ENCODE results near the gene GPATCH2L. TPM values are rescaled to one million over a fixed set of nuclear protein-coding genes. Genes with fewer than 3 reads are reported as not detected.

GPATCH2L gene
- total and polyA plus RNA-seq, 2 experiments from 2014 or later = 13.6 to 35.1 TPM

- no peak overlapping the region for H2AFZ ChIP-seq
- no peak overlapping the region for H3K27ac ChIP-seq
- no peaks in the 10 kb centered on the region for H3K79me2 ChIP-seq (ENCODE audit: insufficient read depth)
- H3K9ac ChIP-seq = no peak overlapping the region
- TF ChIP-seq EZH2 (IDR thresholded peaks at IDR 0.05; ENCODE audit: insufficient read depth, poor library complexity, severe bottlenecking) (no peak), EZH2phosphoT487 (IDR thresholded peaks at IDR 0.05; ENCODE audit: insufficient read depth, low read depth) (no peak)
- H3K4me3 ChIP-seq = no peak overlapping the region
- no peaks in the 10 kb centered on the region for H4K20me1 ChIP-seq (ENCODE audit: insufficient read depth)
- H3K4me2 ChIP-seq (ENCODE audit: unreplicated experiment) = no peak overlapping the region
- H3K4me1 ChIP-seq (ENCODE audit: insufficient read depth) = peaks cover 10% of the 10 kb centered on the region
- in situ Hi-C loops (cut with MboI) = no loop called here
- WGBS, 2 experiments (ENCODE audit: low coverage in 1 of 2, low lambda C conversion rate in 2 of 2, missing lambda C conversion rate in 2 of 2) = 56 to 60% methylated on average over 21 to 22 of the region's 22 CpGs
- peaks cover 13% of the 10 kb centered on the region for H3F3A ChIP-seq (ENCODE audit: insufficient read depth)
- H3K9me3 ChIP-seq (ENCODE audit: low read depth) = no peaks in the 10 kb centered on the region
- no peaks in the 10 kb centered on the region for H3K9me2 ChIP-seq (ENCODE audit: insufficient read depth)
- H3K36me3 ChIP-seq (ENCODE audit: low read depth) = no peaks in the 10 kb centered on the region
- DNase-seq = no peak
- H3K27me3 ChIP-seq (replicated peaks; ENCODE audit: insufficient read depth) = peaks cover 3% of the 10 kb centered on the region; the same call in 1 of the 2 replicates
Observed at GRCh38 chr14:76112889-76113624, 38.7 kb upstream of the GPATCH2L start.

GRCh38 chr14:76113691-76114090 lies 38.0 kb upstream of the GPATCH2L start:
- no peaks in the 10 kb centered on the region for H3K9me2 ChIP-seq (ENCODE audit: insufficient read depth)
- peaks cover 7% of the 10 kb centered on the region for H3K4me1 ChIP-seq (ENCODE audit: insufficient read depth)
- H2AFZ ChIP-seq = no peak overlapping the region
- in situ Hi-C loops (cut with MboI) = no loop called here
- no peaks in the 10 kb centered on the region for H4K20me1 ChIP-seq (ENCODE audit: insufficient read depth)
- H3K27me3 ChIP-seq (replicated peaks; ENCODE audit: insufficient read depth) = peaks cover 3% of the 10 kb centered on the region; the same call in 1 of the 2 replicates
- peaks cover 6% of the 10 kb centered on the region for H3F3A ChIP-seq (ENCODE audit: insufficient read depth)
- no peak for TF ChIP-seq EZH2phosphoT487 (IDR thresholded peaks at IDR 0.05; ENCODE audit: insufficient read depth, low read depth)
- TF ChIP-seq EZH2 (IDR thresholded peaks at IDR 0.05; ENCODE audit: insufficient read depth, poor library complexity, severe bottlenecking) = no peak
- no peaks in the 10 kb centered on the region for H3K79me2 ChIP-seq (ENCODE audit: insufficient read depth)
- no peak overlapping the region for H3K9ac ChIP-seq
- H3K27ac ChIP-seq = no peak overlapping the region
- H3K36me3 ChIP-seq (ENCODE audit: low read depth) = no peaks in the 10 kb centered on the region
- no peak for DNase-seq
- no peak overlapping the region for H3K4me2 ChIP-seq (ENCODE audit: unreplicated experiment)
- H3K4me3 ChIP-seq = no peak overlapping the region
- H3K9me3 ChIP-seq (ENCODE audit: low read depth) = no peaks in the 10 kb centered on the region
- WGBS, 2 experiments (ENCODE audit: low coverage in 1 of 2, low lambda C conversion rate in 2 of 2, missing lambda C conversion rate in 2 of 2) = 29 to 32% methylated on average over 8 of the region's 8 CpGs

GRCh38 chr14:76115010-76115422 lies 36.7 kb upstream of the GPATCH2L start:
- WGBS, 2 experiments (ENCODE audit: low coverage in 1 of 2, low lambda C conversion rate in 2 of 2, missing lambda C conversion rate in 2 of 2) = 17 to 26% methylated on average over 2 of the region's 2 CpGs
- H2AFZ ChIP-seq = no peak overlapping the region
- in situ Hi-C loops (cut with MboI) = no loop called here

GRCh38 chr14:76117789-76118484 lies 33.8 kb upstream of the GPATCH2L start:
- H3K27ac ChIP-seq = no peak overlapping the region
- H3K9me3 ChIP-seq (ENCODE audit: low read depth) = no peaks in the 10 kb centered on the region
- H4K20me1 ChIP-seq (ENCODE audit: insufficient read depth) = no peaks in the 10 kb centered on the region
- in situ Hi-C loops (cut with MboI) = no loop called here
- no peaks in the 10 kb centered on the region for H3K4me1 ChIP-seq (ENCODE audit: insufficient read depth)
- H3K9me2 ChIP-seq (ENCODE audit: insufficient read depth) = no peaks in the 10 kb centered on the region
- peaks cover 3% of the 10 kb centered on the region; the same call in 1 of the 2 replicates for H3K27me3 ChIP-seq (replicated peaks; ENCODE audit: insufficient read depth)
- H3F3A ChIP-seq (ENCODE audit: insufficient read depth) = no peaks in the 10 kb centered on the region
- H3K79me2 ChIP-seq (ENCODE audit: insufficient read depth) = no peaks in the 10 kb centered on the region
- H3K9ac ChIP-seq = no peak overlapping the region
- H3K36me3 ChIP-seq (ENCODE audit: low read depth) = no peaks in the 10 kb centered on the region
- no peak overlapping the region for H3K4me3 ChIP-seq
- WGBS, 2 experiments (ENCODE audit: low coverage in 1 of 2, low lambda C conversion rate in 2 of 2, missing lambda C conversion rate in 2 of 2) = 20 to 26% methylated on average over 16 of the region's 16 CpGs
- TF ChIP-seq EZH2phosphoT487 (IDR thresholded peaks at IDR 0.05; ENCODE audit: insufficient read depth, low read depth) = no peak
- no peak for TF ChIP-seq EZH2 (IDR thresholded peaks at IDR 0.05; ENCODE audit: insufficient read depth, poor library complexity, severe bottlenecking)
- no peak for DNase-seq
- no peak overlapping the region for H2AFZ ChIP-seq
- no peak overlapping the region for H3K4me2 ChIP-seq (ENCODE audit: unreplicated experiment)

More at GRCh38 chr14:76115010-76115422, 36.7 kb upstream of the GPATCH2L start:
- no peaks in the 10 kb centered on the region for H3F3A ChIP-seq (ENCODE audit: insufficient read depth)
- TF ChIP-seq EZH2phosphoT487 (IDR thresholded peaks at IDR 0.05; ENCODE audit: insufficient read depth, low read depth) = no peak
- H3K4me1 ChIP-seq (ENCODE audit: insufficient read depth) = no peaks in the 10 kb centered on the region
- DNase-seq = peak; percentile 24
- H3K36me3 ChIP-seq (ENCODE audit: low read depth) = no peaks in the 10 kb centered on the region
- no peak overlapping the region for H3K4me3 ChIP-seq
- no peaks in the 10 kb centered on the region for H3K9me3 ChIP-seq (ENCODE audit: low read depth)
- no peak overlapping the region for H3K4me2 ChIP-seq (ENCODE audit: unreplicated experiment)
- peaks cover 3% of the 10 kb centered on the region; the same call in 1 of the 2 replicates for H3K27me3 ChIP-seq (replicated peaks; ENCODE audit: insufficient read depth)
- no peaks in the 10 kb centered on the region for H4K20me1 ChIP-seq (ENCODE audit: insufficient read depth)
- H3K79me2 ChIP-seq (ENCODE audit: insufficient read depth) = no peaks in the 10 kb centered on the region
- H3K9ac ChIP-seq = no peak overlapping the region
- H3K9me2 ChIP-seq (ENCODE audit: insufficient read depth) = no peaks in the 10 kb centered on the region
- H3K27ac ChIP-seq = no peak overlapping the region

Measured in GM23248 (cell line).